WI38 (cell line): ENCODE results near the gene CSGALNACT2.
A peak's percentile ranks its signal among the peaks of the same experiment; 100 is the strongest.

Source experiments
- H3K4me3 ChIP-seq: 2 replicates; pipeline ENCODE4 v1.5.1; 2011; ENCODE audit warnings: low read depth, mild to moderate bottlenecking, control low read depth, low read length
- CTCF ChIP-seq: IDR thresholded peaks from 2 replicates; pipeline ENCODE4 v1.5.1; 2012; ENCODE audit warnings: low read depth, mild to moderate bottlenecking, control low read depth, low read length

The CSGALNACT2 gene

GRCh38 chr10:43200538-43201390 is 62.5 kb downstream of the CSGALNACT2 start:
- TF ChIP-seq CTCF = no peak
- no peak overlapping the region for H3K4me3 ChIP-seq

GRCh38 chr10:43201545-43202131 is 63.4 kb downstream of the CSGALNACT2 start:
- no peak overlapping the region for H3K4me3 ChIP-seq
- no peak for TF ChIP-seq CTCF

GRCh38 chr10:43202224-43202656 is 64.0 kb downstream of the CSGALNACT2 start:
- H3K4me3 ChIP-seq = peak overlapping the region; percentile 52
- peak; percentile 55; the same call in 1 of the 2 replicates for TF ChIP-seq CTCF

GRCh38 chr10:43202657-43203447 is 64.6 kb downstream of the CSGALNACT2 start:
- peak overlapping the region; percentile 52 for H3K4me3 ChIP-seq
- TF ChIP-seq CTCF = no peak

- H3K4me3 ChIP-seq = no peak overlapping the region
- no peak for TF ChIP-seq CTCF
Measured at GRCh38 chr10:43203448-43204041, 65.3 kb downstream of the CSGALNACT2 start.

GRCh38 chr10:43204042-43204942 is 66.0 kb downstream of the CSGALNACT2 start:
- H3K4me3 ChIP-seq = no peak overlapping the region
- no peak for TF ChIP-seq CTCF
